Astrocyte of the spinal cord (primary cell): ENCODE data around the gene FRY.
"Not testable (repeated sequence)": the region's sequence is repeated elsewhere in the genome, so short reads cannot be mapped to it uniquely, and the experiment has no call there.

Source experiments
- DNase-seq: peaks from one replicate; pipeline ENCODE4 v3.0.0; 2011; ENCODE audit warnings: low read depth, low spot score
- H3K4me3 ChIP-seq: 2 replicates; pipeline ENCODE4 v1.5.1; 2011; ENCODE audit warnings: low read depth, mild to moderate bottlenecking, low read length, moderate library complexity
- CTCF ChIP-seq: IDR thresholded peaks from 2 replicates; pipeline ENCODE4 v1.5.1; 2012; ENCODE audit warnings: low read depth, mild to moderate bottlenecking, low read length, inconsistent platforms
- in situ Hi-C: cut with HindIII; loops from 2 replicates; pipeline ENCODE4 v1.10.0; 2017; ENCODE audit warnings: low sequenced_read_pairs

The FRY gene

DNA sequence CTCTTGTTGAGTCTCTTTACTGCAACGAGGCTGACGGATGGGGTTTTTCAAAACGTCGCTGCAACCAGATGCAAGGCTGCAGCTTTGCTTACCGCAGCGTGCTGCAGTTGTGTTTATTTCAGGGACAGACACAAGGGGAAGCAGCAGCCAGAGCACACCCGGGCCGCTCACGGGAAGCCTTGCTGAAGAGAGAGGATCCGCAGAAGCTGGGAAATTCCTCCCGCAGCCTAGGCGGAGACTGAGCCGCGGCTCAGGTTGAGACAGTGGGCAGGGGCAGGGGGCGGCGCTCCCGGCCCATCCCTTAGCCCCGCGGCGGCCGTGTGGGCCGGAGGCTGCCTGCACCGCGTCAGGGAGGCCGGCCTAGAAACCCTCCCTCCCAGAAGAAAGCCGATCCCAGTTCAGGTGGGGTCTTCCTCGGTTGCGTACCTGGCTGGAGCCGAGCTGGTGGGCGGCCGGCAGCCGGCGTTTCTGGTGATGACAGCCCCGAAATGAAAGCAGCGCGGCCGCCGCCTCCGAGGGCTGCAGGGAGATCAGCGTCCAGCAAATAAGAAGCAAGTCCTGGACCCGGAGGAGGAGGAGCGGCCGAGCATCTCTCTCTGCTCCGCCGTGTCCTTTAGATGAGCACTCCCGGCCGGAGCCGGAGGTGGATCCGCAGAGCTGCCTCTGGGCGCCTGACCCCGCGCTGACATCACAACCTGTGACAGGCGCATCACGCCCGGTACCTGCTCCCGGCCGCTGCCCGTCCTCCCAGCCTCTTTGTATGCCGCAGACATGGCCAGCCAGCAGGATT lies at the start of gene FRY:
FRY (plus strand) TSS at position 750 of the 790 bp plus-strand sequence; CDS start at position 772, 22 bp downstream.
- in situ Hi-C loops = no loop called here
- TF ChIP-seq CTCF = no peak
- peak within 1 kb of the TSS; percentile 73 for H3K4me3 ChIP-seq
- peak; percentile 55 for DNase-seq

GRCh38 chr13:31982124-31982523 lies 49.5 kb upstream of the FRY start:
- no peak overlapping the region for H3K4me3 ChIP-seq
- in situ Hi-C loops = no loop called here
- TF ChIP-seq CTCF = no peak
- DNase-seq = no peak

DNA sequence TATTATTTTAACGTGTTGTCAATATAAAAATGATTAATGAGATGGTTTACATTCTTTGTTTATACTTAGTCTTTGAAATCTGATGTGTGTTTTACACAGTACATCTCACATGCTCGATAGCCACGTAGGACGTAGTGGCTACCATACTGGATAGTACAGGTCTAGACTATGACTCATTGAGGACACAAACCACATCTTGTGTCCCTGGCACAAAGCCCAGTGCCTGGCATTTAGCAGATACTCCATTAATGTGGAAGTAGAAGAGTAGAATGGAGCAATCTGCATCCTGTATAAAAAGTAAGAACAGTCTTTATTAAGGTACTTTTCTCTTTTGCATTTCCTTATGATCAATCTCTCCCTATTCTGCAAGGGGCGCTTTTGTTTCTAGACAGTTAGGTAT lies 49.0 kb upstream of the FRY start:
- in situ Hi-C loops = no loop called here
- DNase-seq = peak; percentile 93
- no peak overlapping the region for H3K4me3 ChIP-seq
- no peak for TF ChIP-seq CTCF

DNA sequence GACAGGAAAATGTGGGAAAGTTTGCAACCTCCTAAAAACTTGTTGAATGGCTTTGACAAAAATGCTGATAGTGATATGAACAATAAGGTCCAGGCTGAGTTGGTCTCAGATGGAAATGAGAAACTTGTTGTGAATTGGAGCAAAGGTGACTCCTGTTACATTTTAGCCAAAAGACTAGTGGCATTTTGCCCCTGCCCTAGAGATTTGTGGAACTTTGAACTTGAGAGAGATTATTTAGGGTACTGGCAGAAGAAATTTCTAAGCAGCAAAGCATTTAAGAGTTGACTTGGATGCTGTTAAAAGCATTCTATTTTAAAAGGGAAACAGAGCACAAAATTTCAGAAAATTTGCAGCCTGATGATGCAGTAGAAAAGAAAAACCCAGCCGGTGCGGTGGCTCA lies 47.9 kb upstream of the FRY start:
- H3K4me3 ChIP-seq, DNase-seq, in situ Hi-C loops: not testable (repeated sequence)

- DNase-seq, H3K4me3 ChIP-seq, in situ Hi-C loops: not testable (repeated sequence)
Measured at GRCh38 chr13:31984388-31984787, 47.2 kb upstream of the FRY start.

GRCh38 chr13:31986676-31987470 lies 44.7 kb upstream of the FRY start:
- TF ChIP-seq CTCF = no peak
- in situ Hi-C loops = no loop called here
- no peak overlapping the region for H3K4me3 ChIP-seq
- no peak for DNase-seq

DNA sequence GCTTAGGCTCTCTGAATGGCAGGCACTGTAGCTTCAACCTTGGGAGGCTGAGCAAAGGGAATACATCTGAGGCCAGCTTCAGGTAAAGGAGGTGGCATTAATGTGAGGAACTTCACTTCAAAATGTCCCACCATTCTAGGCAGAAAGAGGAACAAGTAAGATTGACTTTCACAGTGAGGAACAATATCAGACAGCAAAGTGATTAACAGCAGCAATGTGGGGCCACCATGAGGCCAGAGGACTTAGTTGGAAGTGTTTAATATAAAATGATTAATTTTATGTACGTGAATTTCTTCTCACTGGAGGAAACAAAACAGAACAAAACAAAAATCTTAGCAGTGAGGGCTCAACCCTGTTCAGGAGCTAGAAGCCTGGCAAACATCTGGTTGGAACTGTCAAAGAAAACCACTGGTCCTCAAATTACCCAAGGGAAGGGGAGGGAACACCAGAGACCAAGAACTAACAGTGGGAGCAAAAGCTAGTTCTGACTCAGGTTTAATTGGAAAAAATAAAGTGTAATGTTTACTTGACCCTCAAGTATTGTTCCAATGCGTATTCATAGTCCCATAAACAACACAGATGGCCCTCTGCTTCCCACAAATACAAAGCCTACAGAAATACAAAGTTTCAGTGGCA lies 43.9 kb upstream of the FRY start:
- TF ChIP-seq CTCF = no peak
- in situ Hi-C loops = no loop called here
- no peak overlapping the region for H3K4me3 ChIP-seq
- no peak for DNase-seq

- H3K4me3 ChIP-seq, DNase-seq, in situ Hi-C loops: not testable (repeated sequence)
Measured at GRCh38 chr13:31994367-31994766, 37.2 kb upstream of the FRY start.
